Frontal cortex (tissue), 4 donors: ENCODE results near the gene CABLES1. TPM values are rescaled to one million over a fixed set of nuclear protein-coding genes. Genes with fewer than 3 reads are reported as not detected.

Experiments used
- DNase-seq, 2 donors: peaks; one replicate each; pipeline ENCODE4 v3.0.0; 2012; ENCODE audit warnings: low spot score in 2 of 2
- FAIRE-seq: peaks from 2 replicates; lab custom pipeline; 2012; peaks lifted over from hg19 to GRCh38; lab: Jason Lieb, UNC
- total RNA-seq: library from RNA; depleted of rRNA; stranded (reverse); fragments of >200 nt; gene quantifications from one replicate; pipeline ENCODE4 v1.2.3, GENCODE V29; 2014
- donor health status: control.
- donor health status: control.
- donor health status: control.

Gene CABLES1
- total RNA-seq, 1 donor from 2014 or later, result 4.9 TPM

- no peak for FAIRE-seq
- no peak for DNase-seq
These were observed 27.2 kb downstream of the CABLES1 start for GRCh38 chr18:23162473-23162872.

DNA sequence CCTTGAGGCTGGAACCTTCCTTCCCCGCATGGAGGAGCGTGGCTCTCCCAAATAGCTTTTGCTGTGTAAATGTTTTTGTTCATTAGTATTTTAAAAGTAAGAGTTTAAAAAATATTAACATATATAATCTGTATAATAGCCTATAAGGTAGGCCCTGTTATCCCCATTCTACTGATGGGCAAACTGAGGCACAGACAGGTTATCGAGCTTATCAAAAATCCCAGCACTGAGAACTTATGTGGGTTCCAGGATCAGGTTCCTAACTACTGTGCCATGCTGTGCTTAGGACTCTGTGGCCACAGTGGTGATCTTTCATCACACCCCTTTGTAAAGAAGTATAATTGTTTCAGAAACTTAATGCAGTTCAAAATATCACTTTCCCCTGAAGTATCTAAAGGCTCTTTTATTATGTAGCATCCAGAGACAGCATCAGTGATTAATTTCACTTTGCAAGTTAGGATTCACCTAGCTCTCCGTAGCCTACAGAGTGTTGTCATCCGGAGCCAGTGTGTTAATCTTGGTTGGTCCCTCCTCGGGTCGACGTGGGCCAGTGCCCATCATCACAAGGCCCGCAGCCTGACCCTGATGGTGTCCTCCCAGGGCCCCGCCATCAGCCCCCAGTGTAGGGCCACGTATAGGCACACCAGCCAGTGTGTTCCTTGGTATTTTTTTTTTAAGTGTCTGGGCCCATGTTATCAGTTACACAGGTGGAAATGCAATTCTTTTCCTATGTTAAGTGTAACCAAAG is 28.7 kb downstream of the CABLES1 start:
- FAIRE-seq (no peak), DNase-seq (no peak)

DNA sequence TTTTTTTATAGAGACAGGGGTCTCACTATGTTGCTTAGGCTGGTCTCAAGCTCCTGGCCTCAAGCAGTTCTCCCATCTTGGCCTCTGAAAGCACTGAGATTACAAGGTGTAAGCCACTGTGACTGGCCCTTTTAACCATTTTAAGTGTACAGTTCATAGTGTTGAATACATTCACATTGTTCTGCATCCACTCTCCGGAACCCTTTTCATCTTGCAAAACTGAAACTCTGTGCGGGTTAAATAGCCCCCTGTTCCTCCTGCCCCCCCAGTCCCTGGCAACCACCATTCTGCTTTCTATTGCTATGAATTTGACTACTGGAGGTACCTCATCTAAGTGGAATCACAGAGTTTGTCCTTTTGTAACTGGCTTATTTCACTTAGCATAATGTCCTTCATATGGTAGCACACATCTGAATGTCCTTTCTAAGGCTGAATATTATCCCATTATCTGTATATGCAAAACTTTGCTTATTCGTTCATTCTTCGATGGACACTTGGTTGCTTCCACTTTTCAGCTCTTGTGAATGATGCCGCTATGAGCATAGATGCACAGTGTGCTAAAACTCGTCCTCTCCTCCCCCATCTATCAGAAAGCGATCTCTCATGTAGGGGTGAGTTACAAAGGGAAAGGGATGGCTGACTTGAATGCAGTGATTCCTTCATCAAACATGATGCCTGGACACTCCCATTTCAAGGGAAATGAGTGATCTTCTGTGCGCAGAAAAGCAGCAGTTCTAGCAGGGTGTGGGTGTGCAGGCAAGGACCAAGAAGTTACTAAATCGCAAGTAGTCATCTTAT is 30.2 kb downstream of the CABLES1 start:
- DNase-seq (no peak), FAIRE-seq (no peak)

DNA sequence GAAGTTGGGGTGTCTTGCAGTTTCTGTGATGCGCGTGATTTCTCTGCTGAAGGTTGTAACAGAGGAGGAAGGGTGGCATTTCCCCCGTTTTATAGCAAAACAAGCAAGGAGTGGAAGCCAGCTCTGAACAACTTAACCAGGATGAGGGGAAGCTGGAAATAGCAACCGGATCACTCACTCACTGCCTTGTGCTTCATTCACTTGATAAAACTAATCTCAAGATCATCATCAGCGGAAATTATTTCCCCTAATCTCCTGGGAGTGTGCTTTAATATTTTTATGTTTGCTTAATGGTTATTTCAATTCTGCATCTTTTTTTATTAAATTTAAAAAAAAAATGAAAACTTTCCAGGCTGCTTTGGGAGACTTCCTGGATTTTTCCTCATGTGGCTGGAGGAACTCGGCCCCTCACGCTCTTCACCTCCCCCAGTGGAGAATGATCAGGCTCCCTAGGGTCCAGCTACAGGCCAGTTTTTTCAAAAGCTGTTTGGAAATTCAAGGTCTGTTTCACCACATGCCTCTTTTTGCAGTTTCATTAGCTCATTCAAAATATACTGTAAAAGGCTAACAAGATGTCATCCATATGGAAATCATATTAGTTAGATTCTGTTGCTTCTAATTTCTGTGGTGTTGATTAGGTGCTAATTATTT is 31.7 kb downstream of the CABLES1 start:
- FAIRE-seq (no peak), DNase-seq (no peak)

- FAIRE-seq (no peak), DNase-seq (no peak)
These were observed 34.4 kb downstream of the CABLES1 start for GRCh38 chr18:23169673-23170044.

DNA sequence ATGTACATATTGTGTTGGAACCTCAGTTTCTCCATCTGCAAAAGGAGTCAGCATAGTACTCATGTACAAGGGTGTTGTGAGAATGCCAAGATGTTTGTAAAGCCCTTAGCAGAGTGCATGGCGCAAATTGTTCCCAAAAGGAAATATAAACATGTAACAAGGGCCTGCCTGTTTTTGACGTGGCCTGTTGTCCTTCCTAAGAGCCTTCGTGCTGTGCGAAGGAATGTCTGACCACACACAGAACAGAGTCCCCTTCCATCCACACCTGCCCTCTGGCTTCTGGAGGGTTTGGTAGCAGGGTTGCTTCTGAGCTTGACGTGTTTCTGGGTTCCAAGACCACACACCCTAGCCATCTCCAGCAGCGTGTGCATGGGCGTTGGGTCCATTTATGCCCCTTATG is 34.9 kb downstream of the CABLES1 start:
- FAIRE-seq (no peak), DNase-seq (no peak)

GRCh38 chr18:23171581-23172156 is 36.4 kb downstream of the CABLES1 start:
- FAIRE-seq, result no peak
- DNase-seq, result no peak

- DNase-seq, result no peak
- FAIRE-seq, result no peak
These were observed 37.5 kb downstream of the CABLES1 start for GRCh38 chr18:23172591-23173380.

- FAIRE-seq, result no peak
- DNase-seq, result no peak
These were observed 38.6 kb downstream of the CABLES1 start for GRCh38 chr18:23173912-23174311.

- no peak for DNase-seq
- no peak for FAIRE-seq
These were observed 41.6 kb downstream of the CABLES1 start for GRCh38 chr18:23176701-23177432.

GRCh38 chr18:23177433-23178072 is 42.3 kb downstream of the CABLES1 start:
- FAIRE-seq, result no peak
- DNase-seq, result no peak

GRCh38 chr18:23178201-23178600 is 42.9 kb downstream of the CABLES1 start:
- DNase-seq (no peak), FAIRE-seq (no peak)

DNA sequence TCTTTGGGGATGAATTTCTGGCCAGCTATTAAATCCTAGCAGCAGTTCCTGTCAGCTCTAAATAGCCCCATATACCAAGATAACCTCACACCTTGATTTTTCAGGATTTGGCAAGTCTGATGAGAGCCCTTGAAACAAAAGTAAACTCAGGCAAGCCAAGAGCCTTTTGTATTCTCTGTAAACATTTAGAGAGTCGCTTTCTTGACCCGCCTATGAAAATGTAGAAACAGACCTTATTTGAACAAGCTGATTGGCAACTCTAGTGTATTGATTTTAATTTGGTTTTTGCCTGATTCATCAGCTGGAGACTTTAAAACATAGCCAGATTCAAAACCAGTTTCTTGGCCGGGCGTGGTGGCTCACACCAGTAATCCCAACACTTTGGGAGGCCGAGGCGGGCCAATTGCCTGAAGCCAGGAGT is 43.4 kb downstream of the CABLES1 start:
- no peak for FAIRE-seq
- DNase-seq, result no peak

- no peak for DNase-seq
- no peak for FAIRE-seq
These were observed 44.1 kb downstream of the CABLES1 start for GRCh38 chr18:23179416-23179815.

GRCh38 chr18:23181547-23181946 is 46.3 kb downstream of the CABLES1 start:
- DNase-seq (no peak), FAIRE-seq (no peak)

- no peak for DNase-seq
- no peak for FAIRE-seq
These were observed 47.3 kb downstream of the CABLES1 start for GRCh38 chr18:23182606-23183005.

- FAIRE-seq, result no peak
- no peak for DNase-seq
These were observed 48.3 kb downstream of the CABLES1 start for GRCh38 chr18:23183411-23184150.

DNA sequence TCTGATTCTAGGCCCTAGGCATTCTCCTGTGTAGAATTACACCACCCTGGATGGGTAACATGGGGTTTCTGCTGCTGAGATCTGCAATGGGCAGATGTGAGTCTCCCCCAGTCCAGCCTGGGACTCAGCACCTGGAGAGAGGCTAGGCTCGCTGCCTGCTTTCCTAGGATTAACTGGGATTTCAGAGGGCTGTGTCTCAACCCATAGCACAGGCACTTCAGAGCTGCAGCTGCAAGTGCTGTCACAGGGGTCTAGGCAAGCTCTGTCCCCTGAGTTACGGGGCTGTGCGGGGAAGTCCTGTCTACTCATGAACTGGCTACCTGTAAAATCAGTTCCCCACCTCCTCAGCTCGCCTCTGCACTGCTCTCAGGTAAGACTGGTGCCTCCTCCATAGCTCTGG is 51.5 kb downstream of the CABLES1 start:
- DNase-seq (no peak), FAIRE-seq (no peak)
